ENCODE results near the gene PPP6R1. TPM values are rescaled to one million over a fixed set of nuclear protein-coding genes. Genes with fewer than 3 reads are reported as not detected.

PPP6R1 gene
- total RNA-seq, 1 experiment from 2014 or later: 113 TPM

GRCh38 chr19:55229789-55230182, 29.0 kb downstream of the PPP6R1 start:
- no peaks in the 10 kb centered on the region for H3K27me3 ChIP-seq (replicated peaks; ENCODE audit: control insufficient read depth, insufficient read depth, low read length)
- H3K4me1 ChIP-seq: peaks cover 32% of the 10 kb centered on the region
- intact Hi-C loops (cut with micrococcal nuclease; ENCODE audit: unreplicated experiment): no loop called here
- ChIA-PET CTCF (no interaction called here), POLR2A (no interaction called here)
- peaks cover 69% of the 10 kb centered on the region for H3K36me3 Mint-ChIP-seq (ENCODE audit: insufficient read depth, unreplicated experiment)
- H3K4me1 Mint-ChIP-seq (ENCODE audit: low read depth, unreplicated experiment): peaks cover 35% of the 10 kb centered on the region
- TF ChIP-seq CTCF (IDR thresholded peaks at IDR 0.05; ENCODE audit: insufficient read depth in 1 of 2, low read depth in 1 of 2, low read length in 1 of 2, severe bottlenecking in 1 of 2, unreplicated experiment in 1 of 2): no peak
- H3K36me3 ChIP-seq (ENCODE audit: control insufficient read depth, insufficient read depth, low read length): peaks cover 4% of the 10 kb centered on the region
- no peaks in the 10 kb centered on the region for H3K27me3 Mint-ChIP-seq (ENCODE audit: insufficient read depth, unreplicated experiment)
- no peak overlapping the region for H3K4me3 Mint-ChIP-seq (ENCODE audit: unreplicated experiment)
- no peaks in the 10 kb centered on the region for H3K9me3 ChIP-seq
- TSS peak; percentile 77 for BruUV-seq (replicated peaks)
- DNase-seq: no peak
- no peak overlapping the region for H3K4me3 ChIP-seq (ENCODE audit: low read depth, low read length)
- H3K27ac Mint-ChIP-seq (ENCODE audit: unreplicated experiment): peak overlapping the region; percentile 98
- H3K9me3 Mint-ChIP-seq (ENCODE audit: unreplicated experiment): no peaks in the 10 kb centered on the region

GRCh38 chr19:55229145-55229788, 29.6 kb downstream of the PPP6R1 start:
- Mint-ChIP-seq H3K27ac (ENCODE audit: unreplicated experiment) (peak overlapping the region; percentile 98), H3K9me3 (ENCODE audit: unreplicated experiment) (no peaks in the 10 kb centered on the region), H3K4me3 (ENCODE audit: unreplicated experiment) (peak overlapping the region; percentile 60), H3K4me1 (ENCODE audit: low read depth, unreplicated experiment) (peaks cover 35% of the 10 kb centered on the region), H3K27me3 (ENCODE audit: insufficient read depth, unreplicated experiment) (no peaks in the 10 kb centered on the region), H3K36me3 (ENCODE audit: insufficient read depth, unreplicated experiment) (peaks cover 69% of the 10 kb centered on the region)
- BruUV-seq (replicated peaks): TSS peak; percentile 44
- DNase-seq: no peak
- intact Hi-C loops (cut with micrococcal nuclease; ENCODE audit: unreplicated experiment): no loop called here
- ChIA-PET CTCF (no interaction called here), POLR2A (interaction anchor here (0.6 kb wide), 1 partner anchor 88 kb away, joined by 8 read pairs; no protein-coding TSS in a partner anchor)
- no peak for TF ChIP-seq CTCF (IDR thresholded peaks at IDR 0.05; ENCODE audit: insufficient read depth in 1 of 2, low read depth in 1 of 2, low read length in 1 of 2, severe bottlenecking in 1 of 2, unreplicated experiment in 1 of 2)
- H3K27me3 ChIP-seq (replicated peaks; ENCODE audit: control insufficient read depth, insufficient read depth, low read length): no peaks in the 10 kb centered on the region
- no peak overlapping the region for H3K4me3 ChIP-seq (ENCODE audit: low read depth, low read length)
- peaks cover 4% of the 10 kb centered on the region for H3K36me3 ChIP-seq (ENCODE audit: control insufficient read depth, insufficient read depth, low read length)
- no peaks in the 10 kb centered on the region for H3K9me3 ChIP-seq
- H3K4me1 ChIP-seq: peaks cover 32% of the 10 kb centered on the region

GRCh38 chr19:55228403-55229031, 30.3 kb downstream of the PPP6R1 start, which contains the start of gene TMEM86B:
Gene TMEM86B (minus strand): TSS chr19:55228763. CDS start chr19:55228741, 22 bp downstream.
- CTCF ChIA-PET: no interaction called here

More at GRCh38 chr19:55228403-55229031, 30.3 kb downstream of the PPP6R1 start, which contains the start of gene TMEM86B:
- H3K27me3 Mint-ChIP-seq (ENCODE audit: insufficient read depth, unreplicated experiment): no peaks in the 10 kb centered on the region
- H3K4me1 Mint-ChIP-seq (ENCODE audit: low read depth, unreplicated experiment): peaks cover 35% of the 10 kb centered on the region
- intact Hi-C loops (cut with micrococcal nuclease; ENCODE audit: unreplicated experiment): loop anchor here (1.0 kb wide), 2 partner anchors 16 to 31 kb away; partner anchors contain the start of gene PPP6R1
- peaks cover 32% of the 10 kb centered on the region for H3K4me1 ChIP-seq
- DNase-seq: peak; percentile 85 to 92
- BruUV-seq (replicated peaks): no TSS peak
- H3K9me3 ChIP-seq: no peaks in the 10 kb centered on the region
- POLR2A ChIA-PET: interaction anchor here (0.6 kb wide), 1 partner anchor 87 kb away, joined by 8 read pairs; no protein-coding TSS in a partner anchor
- no peak for TF ChIP-seq CTCF (IDR thresholded peaks at IDR 0.05; ENCODE audit: insufficient read depth in 1 of 2, low read depth in 1 of 2, low read length in 1 of 2, severe bottlenecking in 1 of 2, unreplicated experiment in 1 of 2)
- peaks cover 4% of the 10 kb centered on the region for H3K36me3 ChIP-seq (ENCODE audit: control insufficient read depth, insufficient read depth, low read length)
- H3K4me3 Mint-ChIP-seq (ENCODE audit: unreplicated experiment): peak within 1 kb of the TSS; percentile 60
- H3K27ac Mint-ChIP-seq (ENCODE audit: unreplicated experiment): peak within 1 kb of the TSS; percentile 98
- H3K36me3 Mint-ChIP-seq (ENCODE audit: insufficient read depth, unreplicated experiment): peaks cover 71% of the 10 kb centered on the region
- peak within 1 kb of the TSS; percentile 42 for H3K4me3 ChIP-seq (ENCODE audit: low read depth, low read length)
- no peaks in the 10 kb centered on the region for H3K9me3 Mint-ChIP-seq (ENCODE audit: unreplicated experiment)
- H3K27me3 ChIP-seq (replicated peaks; ENCODE audit: control insufficient read depth, insufficient read depth, low read length): no peaks in the 10 kb centered on the region

Measured in Caco-2 (cell line).